Liver (tissue), 3 donors: Measurements from ENCODE around the gene TFG.

ENCODE experiments used
- CTCF ChIP-seq: fragments of 150-350 bp; IDR thresholded peaks from 2 replicates; pipeline ENCODE4 v1.5.1; 2017; ENCODE audit warnings: improper control_type of control experiment, low read depth, low read length; ENCODE audit not compliant: missing input control
- EGR1 ChIP-seq, 2 donors: IDR thresholded peaks; 2 replicates each; pipeline ENCODE4 v1.6.1; 2016 to 2018; ENCODE audit warnings: antibody characterized with exemption in 2 of 2, low read depth in 2 of 2
- FOXA1 ChIP-seq: IDR thresholded peaks from 2 replicates; pipeline ENCODE4 v1.6.1; 2016; ENCODE audit warnings: antibody characterized with exemption
- GABPA ChIP-seq, 2 donors: IDR thresholded peaks in 1 of 2; conservative IDR thresholded peaks in 1 of 2; 2 replicates each; pipeline ENCODE4 v1.6.1; 2016; ENCODE audit warnings: antibody characterized with exemption in 2 of 2, mild to moderate bottlenecking in 1 of 2, moderate library complexity in 1 of 2
- MAX ChIP-seq: IDR thresholded peaks from 2 replicates; pipeline ENCODE4 v1.6.1; 2016; ENCODE audit warnings: antibody characterized with exemption
- RAD21 ChIP-seq, 2 donors: IDR thresholded peaks; 2 replicates each; pipeline ENCODE4 v1.6.1; 2016; ENCODE audit warnings: antibody characterized with exemption in 2 of 2, mild to moderate bottlenecking in 2 of 2
- REST ChIP-seq: IDR thresholded peaks from 2 replicates; pipeline ENCODE4 v1.6.1; 2016; ENCODE audit warnings: antibody characterized with exemption, mild to moderate bottlenecking
- SP1 ChIP-seq: IDR thresholded peaks from 2 replicates; pipeline ENCODE4 v1.6.1; 2018; ENCODE audit warnings: antibody characterized with exemption, mild to moderate bottlenecking
- TAF1 ChIP-seq: conservative IDR thresholded peaks from 2 replicates; pipeline ENCODE4 v1.6.1; 2016; ENCODE audit warnings: antibody characterized with exemption, mild to moderate bottlenecking
- ZBTB33 ChIP-seq: IDR thresholded peaks from 2 replicates; pipeline ENCODE4 v1.6.1; 2016; ENCODE audit warnings: antibody characterized with exemption
- donor health status: healthy.
- donor health status: healthy.

GRCh38 chr3:100769693-100770092, 60.4 kb downstream of the TFG start:
- TF ChIP-seq TAF1 = no peak
- TF ChIP-seq CTCF = no peak
- no peak for TF ChIP-seq ZBTB33
- TF ChIP-seq EGR1 (IDR thresholded peaks at IDR 0.05; ENCODE audit: low read depth in 2 of 2) = no peak
- no peak for TF ChIP-seq RAD21 (IDR thresholded peaks at IDR 0.05)
- TF ChIP-seq MAX = no peak
- no peak for TF ChIP-seq REST
- TF ChIP-seq SP1 = no peak
- TF ChIP-seq GABPA (IDR thresholded peaks at IDR 0.05 in 1 of 2, conservative IDR thresholded peaks at IDR 0.05 in 1 of 2) = no peak
- no peak for TF ChIP-seq FOXA1
